ENCODE data around the gene NAA10.
"Not testable (repeated sequence)": the region's sequence is repeated elsewhere in the genome, so short reads cannot be mapped to it uniquely, and the experiment has no call there.

Gene NAA10

GRCh38 chrX:153934762-153935325, at the start of gene NAA10:
Gene NAA10 (minus strand): TSS chrX:153935037. CDS start chrX:153934904, 133 bp downstream.
- no peak for DNase-seq (ENCODE audit: low read depth)

GRCh38 chrX:153983321-153983801, 48.5 kb upstream of the NAA10 start:
- DNase-seq (ENCODE audit: low read depth), result no peak

- no peak for DNase-seq (ENCODE audit: low read depth)
These were observed 47.1 kb upstream of the NAA10 start for GRCh38 chrX:153981771-153982533.

- DNase-seq (ENCODE audit: low read depth), result no peak
These were observed 46.4 kb upstream of the NAA10 start for GRCh38 chrX:153981231-153981630.

- DNase-seq (ENCODE audit: low read depth), result not testable (repeated sequence)
These were observed 45.6 kb upstream of the NAA10 start for GRCh38 chrX:153980394-153980793.

GRCh38 chrX:153974726-153975286, 40.0 kb upstream of the NAA10 start:
- DNase-seq (ENCODE audit: low read depth), result no peak

GRCh38 chrX:153974003-153974725, 39.3 kb upstream of the NAA10 start:
- no peak for DNase-seq (ENCODE audit: low read depth)

- no peak for DNase-seq (ENCODE audit: low read depth)
These were observed 38.5 kb upstream of the NAA10 start for GRCh38 chrX:153973127-153974002.

GRCh38 chrX:153972368-153973126, 37.7 kb upstream of the NAA10 start, which contains the start of gene TMEM187:
Gene TMEM187 (plus strand): TSS chrX:153972754. CDS start chrX:153982063, 9,309 bp downstream.
- DNase-seq (ENCODE audit: low read depth), result peak; percentile 55

- DNase-seq (ENCODE audit: low read depth), result peak; percentile 68
These were observed 36.9 kb upstream of the NAA10 start, which contains the start of gene HCFC1 for GRCh38 chrX:153971450-153972367. Gene HCFC1 (minus strand): TSS chrX:153971818. CDS start chrX:153970840, 978 bp downstream.

GRCh38 chrX:153971124-153971449, 36.2 kb upstream of the NAA10 start:
- DNase-seq (ENCODE audit: low read depth), result peak; percentile 50

- DNase-seq (ENCODE audit: low read depth), result no peak
These were observed 35.7 kb upstream of the NAA10 start for GRCh38 chrX:153970357-153971123.

GRCh38 chrX:153969904-153970356, 35.1 kb upstream of the NAA10 start:
- no peak for DNase-seq (ENCODE audit: low read depth)

GRCh38 chrX:153969125-153969903, 34.5 kb upstream of the NAA10 start:
- DNase-seq (ENCODE audit: low read depth), result no peak

- DNase-seq (ENCODE audit: low read depth), result no peak
These were observed 33.9 kb upstream of the NAA10 start for GRCh38 chrX:153968754-153969124.

GRCh38 chrX:153968255-153968654, 33.4 kb upstream of the NAA10 start:
- no peak for DNase-seq (ENCODE audit: low read depth)

- DNase-seq (ENCODE audit: low read depth), result no peak
These were observed 32.8 kb upstream of the NAA10 start for GRCh38 chrX:153967536-153968224.

Measured in stimulated activated CD8-positive, alpha-beta memory T cell treated with anti-CD3 and anti-CD28 coated beads, Interleukin-15, amount 100 ng/mL, for 24 hours (primary cell).